IMR-90 (cell line): ENCODE data around the gene GRHL3. TPM values are rescaled to one million over a fixed set of nuclear protein-coding genes. Genes with fewer than 3 reads are reported as not detected.

Experiments used
- ATAC-seq: fragments of 200-7000 bp; cut with Tn5 transposase; 2 replicates; pipeline ENCODE4 v1.9.1; 2020; ENCODE audit warnings: low read depth, mild to moderate bottlenecking, moderate library complexity
- BruUV-seq: library from RNA; stranded (reverse); fragments of 400-500 nt; replicated peaks from 2 replicates; lab custom pipeline; 2021; lab: Mats Ljungman, UMichigan
- CTCF ChIA-PET: fragments of 300-600 bp; formaldehyde crosslinking; extraction: SDS; loops from one replicate; lab custom pipeline; 2021; ENCODE audit warnings: antibody characterized with exemption; lab: Yijun Ruan, JAX
- POLR2A ChIA-PET: fragments of 300-600 bp; sonication (Branson Sonifier 250); formaldehyde crosslinking; loops from one replicate; lab custom pipeline; 2022; ENCODE audit warnings: antibody characterized with exemption; ENCODE audit not compliant: unreplicated experiment; lab: Charles Lee
- DNase-seq: peaks from one replicate; pipeline ENCODE4 v3.0.0; 2013
- H2AFZ ChIP-seq: replicated peaks from 2 replicates; pipeline ENCODE3; 2013; ENCODE audit warnings: low read length, mild to moderate bottlenecking; ENCODE audit not compliant: poor library complexity
- H2AK5ac ChIP-seq: 2 replicates; pipeline ENCODE4 v1.6.1; 2013; ENCODE audit warnings: low read depth, low read length, inconsistent platforms
- H2AK9ac ChIP-seq: replicated peaks from 2 replicates; pipeline ENCODE3; 2013; ENCODE audit warnings: mild to moderate bottlenecking, low read depth, low read length, moderate library complexity; ENCODE audit not compliant: poor library complexity
- H2BK120ac ChIP-seq: 2 replicates; pipeline ENCODE4 v1.6.1; 2013; ENCODE audit warnings: low read depth, low read length, inconsistent platforms
- H2BK15ac ChIP-seq: 3 replicates; pipeline ENCODE4 v1.6.1; 2013; ENCODE audit warnings: low read depth, low read length, inconsistent platforms
- H2BK20ac ChIP-seq: 2 replicates; pipeline ENCODE4 v1.6.1; 2013; ENCODE audit warnings: low read depth, mild to moderate bottlenecking, inconsistent platforms, low read length, moderate library complexity
- H2BK5ac ChIP-seq: 2 replicates; pipeline ENCODE4 v1.6.1; 2013; ENCODE audit warnings: mild to moderate bottlenecking, low read depth, low read length, inconsistent platforms; ENCODE audit not compliant: poor library complexity, severe bottlenecking
- H3K14ac ChIP-seq: replicated peaks from 2 replicates; pipeline ENCODE4 v1.6.1; 2013; ENCODE audit warnings: low read depth, low read length, inconsistent platforms
- H3K18ac ChIP-seq: 2 replicates; pipeline ENCODE4 v1.6.1; 2013; ENCODE audit warnings: low read depth, low read length, control low read depth
- H3K23ac ChIP-seq: 2 replicates; pipeline ENCODE4 v1.6.1; 2013; ENCODE audit warnings: low read depth, low read length, inconsistent platforms
- H3K27ac ChIP-seq: 2 replicates; pipeline ENCODE4 v1.5.1; 2013; ENCODE audit warnings: mild to moderate bottlenecking, control low read depth, low read length; ENCODE audit not compliant: insufficient read depth
- H3K27me3 ChIP-seq: 2 replicates; pipeline ENCODE4 v1.6.1; 2013; ENCODE audit warnings: low read length; ENCODE audit not compliant: control insufficient read depth, insufficient read depth
- H3K36me3 ChIP-seq: 2 replicates; pipeline ENCODE4 v1.6.1; 2013; ENCODE audit warnings: low read length, mixed read lengths; ENCODE audit not compliant: control insufficient read depth, insufficient read depth
- H3K4ac ChIP-seq: 2 replicates; pipeline ENCODE4 v1.6.1; 2013; ENCODE audit warnings: low read depth, low read length, inconsistent platforms
- H3K4me1 ChIP-seq: 2 replicates; pipeline ENCODE4 v1.6.1; 2013; ENCODE audit warnings: low read length, mixed read lengths; ENCODE audit not compliant: control insufficient read depth, insufficient read depth
- H3K4me2 ChIP-seq: 2 replicates; pipeline ENCODE4 v1.6.1; 2013; ENCODE audit warnings: low read depth, mild to moderate bottlenecking, control low read depth, low read length, moderate library complexity
- H3K4me3 ChIP-seq: 2 replicates; pipeline ENCODE4 v1.5.1; 2013; ENCODE audit warnings: low read depth, mild to moderate bottlenecking, control low read depth, low read length, moderate library complexity; ENCODE audit not compliant: insufficient read depth
- H3K56ac ChIP-seq: 2 replicates; pipeline ENCODE4 v1.6.1; 2013; ENCODE audit warnings: low read length, inconsistent platforms; ENCODE audit not compliant: insufficient read depth; ENCODE audit errors: extremely low read depth
- H3K79me1 ChIP-seq, 2 experiments: 2 replicates each; pipeline ENCODE4 v1.6.1; 2013; ENCODE audit warnings: low read length in 2 of 2, inconsistent platforms in 1 of 2, low read depth in 1 of 2
- H3K9ac ChIP-seq: 2 replicates; pipeline ENCODE4 v1.6.1; 2013; ENCODE audit warnings: low read depth, low read length, control low read depth
- H3K9me1 ChIP-seq: 2 replicates; pipeline ENCODE4 v1.6.1; 2013; ENCODE audit warnings: low read length, inconsistent platforms; ENCODE audit not compliant: insufficient read depth
- H3K9me3 ChIP-seq: 2 replicates; pipeline ENCODE4 v1.6.1; 2013; ENCODE audit warnings: low read length; ENCODE audit not compliant: control insufficient read depth, insufficient read depth
- H4K20me1 ChIP-seq: 2 replicates; pipeline ENCODE4 v1.6.1; 2013; ENCODE audit warnings: low read length, inconsistent platforms; ENCODE audit not compliant: insufficient read depth
- H4K5ac ChIP-seq: 2 replicates; pipeline ENCODE4 v1.6.1; 2013; ENCODE audit warnings: mild to moderate bottlenecking, low read depth, low read length, control low read depth
- H4K8ac ChIP-seq, 2 experiments: 2 replicates each; pipeline ENCODE4 v1.6.1; 2013; ENCODE audit warnings: low read depth in 2 of 2, low read length in 2 of 2, control low read depth in 1 of 2, inconsistent platforms in 1 of 2
- H4K91ac ChIP-seq: 2 replicates; pipeline ENCODE4 v1.6.1; 2013; ENCODE audit warnings: low read depth, low read length, inconsistent platforms; ENCODE audit not compliant: insufficient read depth
- CEBPB ChIP-seq: IDR thresholded peaks from 2 replicates; pipeline ENCODE4 v1.6.1; 2012; ENCODE audit warnings: low read depth, low read length, improper control_type of control experiment
- FOS ChIP-seq: fragments of 150-350 bp; IDR thresholded peaks from 2 replicates; pipeline ENCODE4 v1.6.1; 2016; ENCODE audit warnings: low read depth, low read length
- MAFK ChIP-seq: IDR thresholded peaks from 2 replicates; pipeline ENCODE4 v1.6.1; 2012; ENCODE audit warnings: low read depth, low read length, improper control_type of control experiment
- MAZ ChIP-seq: IDR thresholded peaks from 2 replicates; pipeline ENCODE4 v1.6.1; 2012; ENCODE audit warnings: low read depth, mild to moderate bottlenecking, low read length, improper control_type of control experiment, moderate library complexity, borderline replicate concordance
- MXI1 ChIP-seq: IDR thresholded peaks from 2 replicates; pipeline ENCODE4 v1.6.1; 2012; ENCODE audit warnings: low read depth, mild to moderate bottlenecking, low read length, moderate library complexity, borderline replicate concordance
- POLR2A ChIP-seq: IDR thresholded peaks from 2 replicates; pipeline ENCODE4 v1.6.1; 2012; ENCODE audit warnings: mild to moderate bottlenecking, low read depth, low read length
- RAD21 ChIP-seq: IDR thresholded peaks from 2 replicates; pipeline ENCODE4 v1.6.1; 2012; ENCODE audit warnings: low read length, improper control_type of control experiment
- RCOR1 ChIP-seq: IDR thresholded peaks from 2 replicates; pipeline ENCODE4 v1.6.1; 2012; ENCODE audit warnings: mild to moderate bottlenecking, low read length, improper control_type of control experiment; ENCODE audit not compliant: insufficient replicate concordance
- RFX5 ChIP-seq: IDR thresholded peaks from 2 replicates; pipeline ENCODE4 v1.8.0; 2012; ENCODE audit warnings: low read depth, mild to moderate bottlenecking, low read length, moderate library complexity
- SMC3 ChIP-seq: fragments of 150-350 bp; IDR thresholded peaks from 2 replicates; pipeline ENCODE4 v1.6.1; 2016; ENCODE audit warnings: low read depth, mild to moderate bottlenecking, antibody characterized with exemption, low read length, moderate library complexity
- USF2 ChIP-seq: fragments of 150-350 bp; IDR thresholded peaks from 2 replicates; pipeline ENCODE4 v1.6.1; 2017; ENCODE audit warnings: mild to moderate bottlenecking, antibody characterized with exemption, low read length, low read depth
- WGBS, 2 experiments: methylation state at CpG; one replicate each; pipeline versions ENCODE4 v1.1.5 to v1.1.7; 2013; ENCODE audit warnings: missing lambda C conversion rate in 2 of 2; ENCODE audit not compliant: insufficient read length in 1 of 2; ENCODE audit errors: extremely low coverage in 2 of 2; 5-methylcytosine and 5-hydroxymethylcytosine counted together
- dilution Hi-C: fragments of 300-500 bp; cut with HindIII; formaldehyde crosslinking; loops from one replicate; pipeline ENCODE4 v1.14.3; 2018; ENCODE audit warnings: low sequenced_read_pairs; ENCODE audit not compliant: unreplicated experiment
- in situ Hi-C: fragments of 300-500 bp; cut with MboI; formaldehyde crosslinking; loops from 3 replicates; pipeline ENCODE4 v1.14.3; 2019; ENCODE audit warnings: low sequenced_read_pairs, inconsistent platforms, mixed read lengths
- intact Hi-C: fragments of 100-400 bp; cut with micrococcal nuclease; formaldehyde crosslinking; loops from 2 replicates; pipeline ENCODE4 v1.10.0; 2022
- polyA plus RNA-seq, 3 experiments: library from polyadenylated mRNA; depleted of rRNA; stranded (reverse); fragments of >200 nt; gene quantifications; 2 replicates each; pipeline ENCODE4 v1.2.3, GENCODE V29; 2012; ENCODE audit warnings: low replicate concordance in 1 of 3
- total RNA-seq: library from RNA; depleted of rRNA; stranded (reverse); fragments of >200 nt; gene quantifications from 2 replicates; pipeline ENCODE4 v1.2.3, GENCODE V29; 2012

Gene GRHL3
- total and polyA plus RNA-seq, 2 of the 4 experiments (the other 2 are of a cell fraction), result not detected

- Histone ChIP-seq H3K9me3 (no peaks in the 10 kb centered on the region), H4K20me1 (peaks cover 4% of the 10 kb centered on the region; the same call in 1 of the 2 replicates), H3K14ac (no peak overlapping the region), H2AFZ (no peak overlapping the region), H3K9ac (no peak overlapping the region), H3K18ac (no peak overlapping the region), H3K9me1 (peaks cover 25% of the 10 kb centered on the region), H3K27me3 (no peaks in the 10 kb centered on the region), H2BK5ac (no peak overlapping the region), H3K56ac (no peak overlapping the region), H2AK5ac (no peak overlapping the region), H3K23ac (no peak overlapping the region), H2AK9ac (no peak overlapping the region), H2BK120ac (no peak overlapping the region), H3K4ac (no peak overlapping the region), H4K91ac (no peak overlapping the region), H4K5ac (no peak overlapping the region), H3K4me1 (peaks cover 14% of the 10 kb centered on the region), H3K36me3 (peaks cover 2% of the 10 kb centered on the region; the same call in 1 of the 2 replicates), H4K8ac (no peak overlapping the region), H2BK15ac (no peak overlapping the region), H2BK20ac (no peak overlapping the region), H3K79me1 (peaks cover 0 to 4% of the 10 kb centered on the region in 2 experiments; a peak in 1 of 4 replicates), H3K4me2 (no peak overlapping the region), H3K4me3 (no peak overlapping the region), H3K27ac (no peak overlapping the region)
- no TSS peak for BruUV-seq
- DNase-seq, result no peak
- WGBS, 2 experiments, result no CpG with 5 or more reads among the region's 3 CpGs
- in situ Hi-C loops (no loop called here), dilution Hi-C loops (no loop called here), intact Hi-C loops (no loop called here)
- ChIA-PET CTCF (no interaction called here), POLR2A (no interaction called here)
- ATAC-seq, result no peak
- TF ChIP-seq FOS, result no peak
- TF ChIP-seq CEBPB, result no peak
- no peak for TF ChIP-seq USF2
- no peak for TF ChIP-seq RAD21
- TF ChIP-seq SMC3, result no peak
- no peak for TF ChIP-seq MAZ
- no peak for TF ChIP-seq POLR2A
- TF ChIP-seq RCOR1, result no peak
- no peak for TF ChIP-seq MAFK
- no peak for TF ChIP-seq MXI1
- no peak for TF ChIP-seq RFX5
Measured at GRCh38 chr1:24361811-24362210, 42.7 kb downstream of the GRHL3 start.
